Neural progenitor cell (in vitro differentiated cells): Measurements from ENCODE around the gene CDKL5.

ENCODE experiments used
- CTCF ChIP-seq: fragments of 200-600 bp; sonication (generic); IDR thresholded peaks from 2 replicates; pipeline ENCODE4 v1.5.1; 2017; ENCODE audit warnings: antibody characterized with exemption, mild to moderate bottlenecking
- EZH2 ChIP-seq: fragments of 200-600 bp; sonication (generic); IDR thresholded peaks from 2 replicates; pipeline ENCODE4 v1.6.1; 2017; ENCODE audit warnings: antibody characterized with exemption, mild to moderate bottlenecking, moderate library complexity

- no peak for TF ChIP-seq CTCF
- no peak for TF ChIP-seq EZH2
Measured at GRCh38 chrX:18468599-18468998, 43.2 kb downstream of the CDKL5 start.
